GM08714 (cell line): ENCODE data around the gene ITPR2.

Experiments used
- H3K4me3 ChIP-seq: fragments of 200-500 bp; sonication (Bioruptor generic); 2 replicates; pipeline ENCODE4 v1.5.1; 2014; ENCODE audit warnings: mild to moderate bottlenecking, low read length, inconsistent platforms
- ZNF274 ChIP-seq: IDR thresholded peaks from 2 replicates; pipeline ENCODE4 v1.6.1; 2012; ENCODE audit warnings: mild to moderate bottlenecking, low read depth, low read length

Gene ITPR2

DNA sequence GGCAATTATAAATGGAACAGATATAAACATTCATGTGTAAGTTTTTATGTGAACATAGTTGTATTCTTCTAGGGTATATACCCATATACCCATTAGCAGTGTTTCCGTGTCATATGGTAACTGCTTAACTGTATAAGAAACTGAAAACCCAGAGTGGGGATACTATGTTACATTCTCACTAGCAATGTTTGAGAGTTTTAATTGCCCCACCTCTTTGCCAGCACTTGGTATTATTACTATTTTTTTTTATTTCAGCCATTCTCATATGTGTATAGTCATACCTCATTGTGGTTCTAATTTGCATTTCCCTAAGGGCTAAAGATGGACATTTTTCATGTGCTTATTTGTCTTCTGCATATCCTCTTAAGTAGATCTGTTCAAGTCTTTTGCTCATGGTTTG, 28.7 kb upstream of the ITPR2 start:
- no peak overlapping the region for H3K4me3 ChIP-seq
- no peak for TF ChIP-seq ZNF274

DNA sequence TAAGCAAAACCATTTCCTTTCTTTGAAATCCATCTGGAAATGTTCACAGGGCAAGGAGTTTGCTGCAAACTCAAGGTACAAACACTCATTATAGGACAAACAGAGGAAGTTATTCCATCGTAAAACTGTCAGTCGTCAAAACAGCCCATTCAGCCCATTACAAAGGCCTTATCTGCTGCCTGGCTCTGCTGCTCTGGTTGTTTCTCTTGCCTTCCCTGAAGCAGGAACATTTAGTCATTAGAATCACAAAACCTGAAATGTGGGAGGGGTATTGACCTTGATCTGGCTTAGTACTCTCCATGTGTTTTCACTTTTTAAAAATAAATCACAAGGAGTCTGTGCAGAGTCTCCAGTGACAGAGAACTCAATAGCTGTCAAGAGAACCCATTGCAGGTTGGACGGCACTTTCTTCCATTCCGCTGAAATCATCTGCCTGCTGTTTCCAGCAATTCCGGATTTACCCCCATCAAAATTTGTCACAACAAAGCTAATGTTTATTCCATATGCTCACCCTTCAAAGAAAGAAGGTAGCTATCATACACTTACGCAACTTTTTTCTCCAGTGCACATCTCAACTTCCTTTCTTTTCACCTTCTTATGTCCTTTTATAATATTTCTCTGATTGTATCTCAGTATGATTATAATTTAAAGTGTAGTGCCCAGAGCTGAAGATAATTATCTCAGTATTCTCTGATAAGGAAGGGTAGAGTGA, 24.6 kb upstream of the ITPR2 start:
- no peak for TF ChIP-seq ZNF274

DNA sequence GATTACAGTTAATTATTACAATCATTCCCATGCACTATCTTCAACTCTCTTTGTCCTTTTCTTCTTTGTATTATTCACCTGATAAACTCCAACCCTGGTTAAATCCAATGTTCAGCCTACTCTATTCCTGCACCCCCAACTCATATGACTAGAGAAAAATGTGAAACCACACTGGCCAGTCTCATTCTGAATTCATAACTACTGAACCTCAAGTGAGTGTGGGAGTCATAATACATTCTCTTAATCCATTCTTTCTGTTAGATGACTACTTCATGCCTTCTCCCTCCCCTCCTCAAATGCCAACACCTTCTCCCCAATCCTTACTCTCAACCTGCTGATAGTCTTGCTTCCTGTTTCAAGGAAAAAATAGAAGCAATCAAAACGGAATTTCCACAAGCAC, 22.3 kb upstream of the ITPR2 start:
- no peak for TF ChIP-seq ZNF274
- H3K4me3 ChIP-seq, result no peak overlapping the region

More for the DNA sequence above, 24.6 kb upstream of the ITPR2 start:
- no peak overlapping the region for H3K4me3 ChIP-seq

DNA sequence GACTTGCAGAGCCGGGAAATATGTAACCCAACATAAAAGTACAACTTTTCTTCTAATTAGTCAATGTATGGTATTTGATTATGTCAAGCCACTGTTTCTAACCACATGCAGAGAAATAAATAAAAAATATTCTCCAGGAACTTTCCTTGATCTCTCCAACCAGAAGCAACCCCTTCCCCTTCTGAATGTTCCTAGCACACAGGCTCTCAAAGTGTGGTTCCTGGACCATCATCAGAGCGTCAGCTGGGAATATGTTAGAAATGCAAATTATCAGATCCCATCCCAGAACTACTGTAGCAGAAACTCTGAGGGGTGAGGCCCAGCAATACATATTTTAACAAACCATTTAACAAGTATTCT, 21.0 kb upstream of the ITPR2 start:
- no peak overlapping the region for H3K4me3 ChIP-seq
- no peak for TF ChIP-seq ZNF274

DNA sequence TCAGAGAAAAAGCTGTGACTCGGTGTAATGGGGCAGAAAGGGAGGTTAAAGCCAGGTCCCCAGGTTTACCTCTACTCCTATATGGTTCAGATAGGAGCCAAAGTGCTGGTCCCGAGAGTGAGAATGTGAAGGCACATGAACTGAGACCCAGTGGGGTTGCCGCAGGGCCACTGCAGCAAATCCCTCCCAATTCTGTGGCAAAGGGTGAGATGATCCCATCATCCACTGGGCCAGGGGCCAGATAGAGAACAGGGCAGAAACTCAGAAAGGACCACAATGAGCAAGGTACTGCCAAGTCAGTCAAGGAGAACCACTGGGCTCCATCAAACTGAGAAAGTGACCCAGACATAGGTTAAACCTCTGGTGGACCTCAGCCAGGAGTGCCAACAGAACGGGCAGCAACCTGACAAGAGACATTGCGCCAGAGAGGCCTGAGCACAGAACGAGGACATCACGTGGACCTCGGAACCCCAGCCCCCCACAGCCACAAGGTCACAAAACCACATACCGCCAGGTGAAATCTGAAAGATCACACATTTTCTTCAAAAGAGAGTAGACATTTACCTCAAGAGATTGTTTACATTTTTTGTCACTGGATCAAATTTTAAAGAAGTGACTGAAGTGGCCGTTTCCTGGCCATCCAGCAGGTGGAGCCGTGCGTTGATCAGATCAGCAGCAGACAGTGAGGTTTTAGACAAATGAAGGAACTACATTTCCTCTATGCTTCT, 20.5 kb upstream of the ITPR2 start:
- TF ChIP-seq ZNF274, result no peak
- no peak overlapping the region for H3K4me3 ChIP-seq

DNA sequence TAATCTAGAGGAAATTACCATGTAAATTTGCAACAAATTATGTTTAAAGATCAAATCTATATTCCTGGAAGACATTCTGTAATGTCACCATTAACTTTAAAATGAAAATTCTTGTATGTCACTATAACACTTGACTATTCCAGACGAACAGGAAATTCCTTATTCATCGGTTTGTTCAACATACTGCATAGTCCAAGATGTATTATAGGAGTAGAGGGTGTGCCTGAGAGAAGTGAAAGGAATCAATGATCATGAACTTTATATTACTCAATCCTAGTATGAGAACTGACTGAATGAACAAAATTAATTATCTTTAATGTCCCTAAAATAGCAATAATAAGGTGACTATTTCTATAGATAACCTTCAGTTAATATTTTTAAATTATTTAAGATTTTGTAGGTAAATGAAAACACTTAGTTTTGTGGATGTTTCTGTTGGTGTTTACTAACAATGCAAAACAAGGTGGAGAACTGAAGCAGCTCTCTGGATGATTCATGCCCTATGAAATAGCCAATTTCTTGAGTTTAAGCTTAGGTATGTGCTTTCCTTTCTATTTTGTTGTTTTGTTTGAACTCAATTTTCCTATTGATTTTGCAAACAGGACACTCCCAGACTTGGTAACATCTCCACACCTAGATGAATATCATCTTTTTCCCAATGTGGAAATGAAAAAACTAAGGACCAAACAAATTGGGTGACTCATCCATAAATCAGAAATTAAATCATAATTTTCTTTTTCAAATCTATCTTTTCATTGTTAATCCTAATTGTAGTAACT, 18.2 kb upstream of the ITPR2 start:
- no peak for TF ChIP-seq ZNF274
- no peak overlapping the region for H3K4me3 ChIP-seq

DNA sequence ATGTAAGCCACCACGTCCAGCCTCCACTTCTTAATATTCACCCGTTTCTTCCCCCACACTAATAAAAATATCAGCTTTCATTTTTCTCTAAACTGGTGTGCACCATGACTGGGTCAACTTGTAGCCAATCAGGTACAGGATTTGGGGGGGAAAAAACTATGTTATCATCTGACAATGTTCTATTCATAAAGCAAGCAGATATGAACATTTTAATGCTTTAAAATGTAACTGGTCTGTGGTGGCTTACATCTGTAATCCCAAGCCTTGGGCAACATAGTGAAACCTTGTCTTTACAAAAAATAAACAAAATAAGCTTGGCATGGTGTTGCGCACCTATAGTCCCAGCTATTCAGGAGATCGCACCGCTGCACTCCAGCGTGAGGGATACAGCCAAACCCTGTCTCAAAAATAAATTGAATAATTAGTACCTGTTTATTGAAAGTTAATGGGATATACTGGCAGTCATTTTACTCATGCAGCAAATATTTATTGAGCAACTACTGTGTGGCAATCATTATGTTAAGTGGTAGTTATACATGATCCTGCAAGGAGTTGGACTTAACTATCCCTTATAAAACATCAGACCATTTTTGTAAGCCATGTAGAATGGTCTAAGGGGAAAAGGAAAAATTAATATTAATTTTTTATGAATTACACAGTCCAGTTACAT, 15.3 kb upstream of the ITPR2 start:
- no peak overlapping the region for H3K4me3 ChIP-seq
- no peak for TF ChIP-seq ZNF274

DNA sequence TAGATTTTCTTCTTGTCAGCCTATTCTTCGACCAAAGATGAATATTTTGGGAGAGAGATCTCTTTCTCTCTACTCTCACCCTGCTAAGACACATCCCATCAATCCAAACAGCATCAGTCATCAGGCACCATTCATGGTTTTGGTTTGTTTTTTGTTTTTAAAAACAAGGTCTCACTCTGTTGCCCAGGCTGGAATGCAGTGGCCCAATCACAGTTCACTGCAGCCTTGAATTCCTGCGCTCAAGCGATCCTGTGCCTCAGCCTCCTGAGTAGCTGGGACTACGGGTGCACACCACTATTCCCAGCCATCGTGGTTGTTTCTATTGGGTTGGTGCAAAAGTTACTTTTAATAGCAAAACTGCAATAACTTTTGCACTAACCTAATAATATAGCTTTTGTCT, 14.4 kb upstream of the ITPR2 start:
- no peak for TF ChIP-seq ZNF274
- no peak overlapping the region for H3K4me3 ChIP-seq

DNA sequence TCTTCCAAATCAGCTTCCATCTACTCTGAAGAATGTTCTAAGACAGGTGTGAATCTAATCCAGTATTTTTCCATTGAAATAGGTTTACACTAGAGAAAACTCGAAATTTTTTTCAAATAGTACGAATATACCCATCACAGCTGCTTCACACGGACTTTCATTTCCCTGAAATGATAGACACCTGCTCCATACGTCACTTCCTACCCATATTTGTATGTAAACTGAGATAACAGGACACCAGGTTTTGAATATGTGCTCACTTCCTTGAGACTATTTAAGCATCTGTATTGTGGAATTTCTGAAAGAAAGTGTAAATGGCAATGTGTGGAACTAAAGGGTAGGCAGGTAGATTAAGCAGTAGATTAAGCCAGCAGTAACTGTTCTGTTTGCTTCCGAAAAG, 13.4 kb upstream of the ITPR2 start:
- no peak for TF ChIP-seq ZNF274
- no peak overlapping the region for H3K4me3 ChIP-seq

DNA sequence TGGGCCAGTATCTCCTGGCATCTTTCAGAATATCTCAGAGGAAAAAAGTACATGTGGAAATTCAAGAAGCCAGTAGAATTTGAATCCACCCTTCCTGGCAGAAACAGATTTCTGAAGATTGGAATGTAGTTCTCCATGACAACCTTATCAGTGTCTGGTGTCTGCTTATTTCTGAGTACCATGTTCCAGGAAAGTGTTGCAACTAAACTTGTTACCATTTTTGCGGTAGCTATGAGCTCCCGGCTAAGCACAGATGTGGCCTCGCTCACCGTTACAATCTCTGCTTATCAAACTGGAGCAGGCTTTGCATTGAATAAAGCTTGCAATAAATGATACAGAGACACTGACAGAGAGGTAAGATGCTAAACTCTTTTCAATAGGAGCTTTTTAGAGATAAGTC, 13.0 kb upstream of the ITPR2 start:
- no peak overlapping the region for H3K4me3 ChIP-seq
- no peak for TF ChIP-seq ZNF274

DNA sequence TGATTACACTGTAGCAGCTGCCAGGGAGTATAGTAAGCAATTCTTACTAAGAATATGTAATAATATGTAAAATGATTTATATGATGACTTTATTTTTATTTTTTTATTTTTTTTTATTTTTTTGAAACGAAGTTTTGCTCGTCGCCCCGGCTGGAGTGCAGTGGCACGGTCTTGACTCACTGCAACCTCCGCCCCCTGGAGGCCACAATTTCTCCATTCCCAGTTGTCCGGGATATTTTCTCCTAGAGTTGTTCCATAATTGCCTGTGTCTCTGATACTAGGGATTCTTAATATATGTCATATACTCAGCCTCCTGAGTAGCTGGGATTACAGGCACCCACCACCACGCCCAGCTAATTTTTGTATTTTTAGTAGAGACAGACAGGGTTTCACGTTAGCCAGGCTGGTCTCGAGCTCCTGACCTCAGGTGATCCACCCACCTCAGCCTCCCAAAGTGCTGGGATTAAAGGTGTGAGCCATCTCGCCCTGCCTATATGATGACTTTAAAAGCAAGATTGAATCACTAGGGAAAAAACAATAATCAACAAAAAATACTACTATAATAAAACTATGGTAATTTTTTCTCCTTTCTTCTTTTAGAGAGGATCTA, 12.2 kb upstream of the ITPR2 start:
- no peak overlapping the region for H3K4me3 ChIP-seq
- no peak for TF ChIP-seq ZNF274

DNA sequence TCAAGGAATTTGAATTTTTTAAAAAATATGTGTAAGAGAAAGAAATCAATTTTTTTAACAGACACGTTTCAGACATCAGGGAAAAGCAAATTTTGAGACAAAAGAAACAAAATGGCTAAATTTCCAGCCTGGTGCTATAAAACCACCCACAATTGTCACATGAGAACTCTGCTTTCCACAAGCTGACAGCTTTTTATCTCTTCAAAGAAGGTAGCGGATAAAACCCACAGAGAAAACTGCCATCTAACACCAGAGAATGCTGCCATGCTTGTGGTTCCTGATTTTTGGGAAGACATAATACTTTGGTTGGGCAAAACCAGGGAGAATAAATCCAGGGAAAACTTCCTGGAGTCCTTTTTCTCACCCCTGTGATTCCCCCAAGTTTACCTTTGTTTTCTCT, 10.3 kb upstream of the ITPR2 start:
- no peak overlapping the region for H3K4me3 ChIP-seq
- no peak for TF ChIP-seq ZNF274

DNA sequence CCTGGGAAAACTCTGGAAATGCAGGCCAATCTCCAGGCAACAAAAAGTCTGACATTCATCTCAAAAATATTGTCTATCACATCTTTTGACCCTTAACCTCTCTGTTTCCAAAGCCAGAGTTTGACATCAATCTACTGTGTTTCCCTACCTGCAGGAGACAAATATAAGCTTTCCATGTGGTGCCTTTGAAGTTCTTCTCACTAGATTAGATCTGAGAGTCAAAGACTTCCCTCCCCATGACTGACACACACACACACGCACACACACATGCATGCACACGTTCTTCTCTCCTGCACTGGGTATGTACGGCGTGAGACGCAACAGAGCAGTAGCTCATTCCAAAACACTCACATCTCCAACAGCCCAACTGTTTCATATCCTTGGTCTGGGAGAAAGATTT, 8.1 kb upstream of the ITPR2 start:
- no peak for TF ChIP-seq ZNF274

DNA sequence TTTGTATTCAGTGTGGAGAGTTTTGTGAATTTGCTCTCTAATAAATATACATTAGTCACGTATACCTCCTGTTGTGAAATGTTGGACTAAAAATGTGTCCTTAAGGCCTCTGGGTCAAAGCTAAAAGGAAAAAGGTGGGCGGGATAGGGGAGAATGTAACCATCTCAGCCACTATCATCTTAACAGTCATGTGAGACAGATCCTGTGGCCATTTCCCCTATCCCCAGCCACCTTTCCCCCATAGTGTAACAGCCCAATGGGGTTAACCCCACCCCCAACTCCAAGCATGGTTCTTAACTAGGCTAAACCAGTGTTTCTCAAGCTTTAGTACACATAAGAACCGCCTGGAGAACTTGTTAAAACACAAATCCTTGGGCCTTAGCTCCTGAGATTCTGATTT, 6.5 kb upstream of the ITPR2 start:
- no peak for TF ChIP-seq ZNF274
- no peak overlapping the region for H3K4me3 ChIP-seq

More for the DNA sequence above, 8.1 kb upstream of the ITPR2 start:
- no peak overlapping the region for H3K4me3 ChIP-seq
